IPS-NIHi7 (cell line): Measurements from ENCODE around the gene FLNC.
A peak's percentile ranks its signal among the peaks of the same experiment; 100 is the strongest.

Source experiments
- DNase-seq: peaks from one replicate; pipeline ENCODE4 v3.0.0; 2012; ENCODE audit warnings: mixed read lengths; ENCODE audit errors: extremely low spot score

Gene FLNC

GRCh38 chr7:128862571-128863432 is 32.6 kb downstream of the FLNC start, which contains the start of gene ATP6V1F:
Gene ATP6V1F (plus strand): TSS chr7:128862856. CDS start chr7:128862905, 49 bp downstream.
- peak; percentile 99 for DNase-seq

DNA sequence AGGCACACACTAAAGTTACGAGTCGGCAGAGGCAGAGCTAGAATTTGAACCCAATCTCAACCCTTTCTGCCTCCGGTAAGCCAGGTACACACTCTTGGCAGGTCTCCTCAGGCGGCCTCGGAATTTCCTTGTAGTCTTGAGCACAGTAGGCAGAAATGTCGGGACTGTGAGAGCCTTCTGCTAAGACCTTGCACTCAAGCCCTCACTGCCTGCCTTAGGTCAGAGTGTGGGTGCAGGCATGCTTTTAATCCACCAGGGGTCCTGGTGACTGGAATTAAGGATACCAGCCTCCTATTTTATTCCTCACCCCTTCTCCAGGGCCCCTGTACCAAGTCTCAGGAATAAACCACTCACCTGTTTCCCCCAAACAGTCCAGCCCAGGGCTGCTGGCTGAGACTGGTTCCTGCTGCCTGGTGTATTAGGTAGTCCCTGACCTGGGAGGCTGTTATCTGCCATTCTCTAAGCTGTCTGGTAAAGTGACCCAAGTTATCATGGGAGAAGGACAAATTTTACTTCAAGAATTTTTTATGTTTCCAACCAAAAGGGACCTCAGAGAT is 33.3 kb downstream of the FLNC start:
- DNase-seq = peak; percentile 56

DNA sequence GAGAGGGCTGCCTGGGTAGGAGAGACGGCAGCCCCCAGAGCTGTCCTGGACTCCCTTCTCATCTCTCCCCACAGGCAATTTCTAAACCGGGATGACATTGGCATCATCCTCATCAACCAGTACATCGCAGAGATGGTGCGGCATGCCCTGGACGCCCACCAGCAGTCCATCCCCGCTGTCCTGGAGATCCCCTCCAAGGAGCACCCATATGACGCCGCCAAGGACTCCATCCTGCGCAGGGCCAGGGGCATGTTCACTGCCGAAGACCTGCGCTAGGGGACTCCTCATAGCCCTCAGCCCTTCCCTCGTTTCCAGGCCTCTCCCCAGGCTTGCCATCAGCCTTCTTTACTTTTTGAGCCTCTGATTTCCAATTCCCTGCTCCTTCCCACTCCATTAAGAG is 35.1 kb downstream of the FLNC start:
- DNase-seq = no peak

DNA sequence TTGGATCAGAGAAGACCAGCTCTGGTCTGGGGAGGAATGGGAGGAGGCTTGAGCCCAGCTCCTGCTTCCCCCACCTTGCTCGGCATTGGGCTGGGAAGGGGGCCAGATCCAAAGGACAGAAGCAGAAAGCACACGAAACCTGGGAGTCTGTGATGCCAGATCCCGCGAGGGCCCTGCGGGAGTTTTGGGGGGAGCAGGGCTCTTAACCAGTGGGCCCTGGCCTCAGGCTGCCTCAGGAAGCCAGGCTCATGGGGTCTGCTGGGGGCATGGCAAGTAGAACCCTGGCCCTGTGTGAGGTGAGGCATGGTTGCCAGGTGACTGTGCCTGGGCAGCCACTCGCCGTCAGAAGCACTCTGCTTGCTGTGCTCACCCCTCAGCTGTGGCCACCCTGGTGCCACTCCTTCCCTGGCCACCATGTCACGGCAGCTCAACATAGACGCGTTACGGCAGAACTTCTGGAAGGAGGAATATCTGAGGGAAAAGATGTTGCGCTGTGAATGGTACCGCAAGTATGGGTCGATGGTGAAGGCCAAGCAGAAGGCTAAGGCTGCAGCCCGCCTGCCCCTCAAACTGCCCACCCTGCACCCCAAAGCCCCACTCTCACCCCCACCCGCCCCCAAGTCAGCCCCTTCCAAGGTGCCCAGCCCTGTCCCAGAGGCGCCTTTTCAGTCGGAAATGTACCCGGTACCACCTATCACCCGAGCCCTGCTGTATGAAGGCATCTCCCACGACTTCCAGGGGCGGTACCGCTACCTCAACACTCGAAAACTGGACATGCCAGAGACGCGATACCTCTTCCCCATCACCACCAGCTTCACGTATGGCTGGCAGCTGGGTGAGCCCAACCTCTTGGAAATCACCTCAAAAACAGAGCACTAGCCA is 36.0 kb downstream of the FLNC start:
- DNase-seq = no peak

GRCh38 chr7:128867241-128867640 is 37.0 kb downstream of the FLNC start:
- no peak for DNase-seq

GRCh38 chr7:128867842-128868623 is 37.8 kb downstream of the FLNC start:
- DNase-seq = no peak

DNA sequence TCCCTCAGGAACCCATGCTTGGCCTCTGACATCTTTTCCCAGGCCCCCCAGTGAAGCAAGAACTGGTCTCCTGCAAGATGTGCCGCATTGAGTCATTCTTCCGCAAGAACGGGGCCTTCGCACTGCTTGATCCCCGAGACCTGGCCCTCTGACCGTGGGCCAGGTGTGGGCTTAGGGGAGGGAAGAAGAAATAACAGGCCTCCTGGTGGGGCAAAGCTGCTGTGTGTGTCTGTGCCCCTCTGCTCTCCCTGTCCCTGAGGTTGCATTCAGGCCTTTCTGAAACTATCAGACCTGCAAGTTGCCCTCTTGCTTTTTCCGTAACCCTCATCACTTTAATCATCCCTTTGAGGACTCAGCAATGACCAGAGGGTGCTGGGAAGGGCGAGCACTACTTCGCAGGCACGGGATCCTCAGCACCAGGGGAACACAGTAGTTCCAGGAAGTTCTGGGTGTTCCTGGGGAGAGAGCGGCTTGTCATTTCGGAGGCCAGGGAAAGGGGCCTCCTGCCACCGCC is 38.5 kb downstream of the FLNC start:
- DNase-seq = no peak

DNA sequence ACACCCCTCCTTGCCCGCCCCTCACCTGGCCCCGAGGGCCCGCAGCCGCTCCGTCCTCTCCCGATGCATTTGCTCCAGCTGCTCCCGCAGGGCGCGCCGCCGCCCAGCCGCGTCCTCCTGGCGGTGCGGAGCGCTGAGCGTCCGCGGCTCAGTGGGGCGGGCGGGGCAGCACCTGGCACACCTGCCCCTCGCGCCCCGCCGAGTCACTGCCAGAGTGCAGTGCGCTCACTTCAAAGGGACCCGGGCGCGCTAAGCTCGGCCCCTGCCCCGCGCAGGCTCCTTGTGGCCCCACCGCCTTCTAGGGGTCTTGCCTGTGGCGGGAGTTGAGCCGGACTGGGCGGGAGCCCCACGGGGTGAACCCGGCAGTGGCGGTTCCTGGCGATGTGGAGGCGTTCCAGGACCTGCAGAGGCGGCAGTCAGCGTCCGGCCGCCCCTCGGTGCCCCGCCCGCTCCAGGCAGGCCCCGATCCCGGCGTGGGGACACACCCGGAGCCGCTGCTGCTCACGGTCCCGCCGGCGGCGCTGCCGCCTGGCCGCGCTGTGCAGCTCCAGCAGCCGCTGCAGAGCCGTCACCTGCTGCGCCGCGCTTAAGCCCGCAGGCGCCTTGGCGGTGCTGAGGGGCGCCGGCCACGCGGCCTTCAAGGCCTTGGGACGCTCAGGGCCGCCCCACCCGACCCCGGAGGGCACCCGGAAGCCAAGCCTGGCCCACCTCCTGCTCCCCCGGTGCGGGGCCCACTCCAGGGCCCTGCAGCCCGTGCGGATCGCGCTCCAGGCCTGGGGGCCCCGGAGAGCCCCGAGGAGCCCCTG is 39.1 kb downstream of the FLNC start:
- DNase-seq = no peak

DNA sequence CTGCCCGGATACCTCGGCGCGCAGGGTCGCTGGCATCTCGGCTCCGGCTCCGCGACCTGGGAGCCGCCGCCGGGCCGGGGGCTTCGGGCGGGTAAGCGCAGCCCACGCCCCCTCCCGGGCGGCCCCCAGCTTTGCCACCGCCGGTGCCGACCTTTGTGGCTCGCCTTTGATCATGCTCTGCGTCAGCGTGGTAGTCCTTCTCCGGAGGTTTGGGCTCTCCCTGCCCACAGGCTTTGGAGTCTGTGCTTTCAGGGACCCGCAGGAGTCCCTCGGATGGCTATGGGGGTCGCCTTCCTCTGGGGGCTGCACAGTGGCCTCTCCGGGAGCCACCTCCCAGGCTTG is 39.7 kb downstream of the FLNC start:
- DNase-seq = no peak

GRCh38 chr7:128871050-128871449 is 40.8 kb downstream of the FLNC start:
- DNase-seq = no peak

GRCh38 chr7:128872394-128872824 is 42.2 kb downstream of the FLNC start:
- no peak for DNase-seq

- no peak for DNase-seq
Observed at GRCh38 chr7:128873234-128873633, 43.0 kb downstream of the FLNC start.

DNA sequence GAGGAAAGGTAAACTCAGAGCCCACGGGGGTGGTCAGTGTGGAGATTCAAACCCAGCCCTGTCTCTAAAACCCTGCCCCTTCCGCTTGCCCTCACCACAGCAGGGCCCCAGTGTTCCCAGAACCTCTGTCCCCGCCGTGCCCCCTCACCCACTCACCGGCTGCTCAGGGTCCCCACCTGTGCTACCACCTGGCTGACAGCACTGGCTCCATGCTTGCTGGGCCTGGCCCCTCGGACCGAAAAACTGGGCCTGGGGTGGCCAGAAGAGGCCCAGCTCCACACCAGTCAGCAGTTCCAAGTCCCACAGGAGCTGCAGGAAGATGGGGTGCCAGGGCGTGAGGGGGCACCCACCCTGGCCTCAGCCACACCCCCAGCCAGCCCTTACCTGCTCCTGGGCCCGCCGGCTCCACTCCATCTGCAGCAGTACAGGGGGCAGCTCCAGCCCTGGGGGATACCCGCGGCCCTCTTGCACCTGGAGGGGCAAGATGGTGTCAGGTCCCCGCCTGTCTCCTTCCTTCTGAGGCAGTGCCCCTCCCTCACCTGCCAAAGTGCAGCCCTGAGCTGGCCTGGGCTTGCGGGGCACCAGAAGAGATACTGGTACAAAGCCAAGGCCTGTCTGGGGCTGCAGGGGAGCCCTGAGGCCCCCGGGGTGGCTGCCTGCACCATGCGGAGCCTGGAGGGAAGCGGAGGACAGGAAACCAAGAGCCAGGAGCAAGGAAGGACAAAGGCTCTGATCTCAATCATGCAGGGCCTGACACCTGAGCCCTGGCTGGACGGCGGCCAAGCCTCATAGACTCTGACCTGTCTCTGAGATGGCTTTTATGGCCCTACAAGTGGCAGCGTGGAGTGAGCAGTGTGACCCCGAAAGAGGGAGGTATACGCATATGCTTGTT is 44.2 kb downstream of the FLNC start:
- no peak for DNase-seq

DNA sequence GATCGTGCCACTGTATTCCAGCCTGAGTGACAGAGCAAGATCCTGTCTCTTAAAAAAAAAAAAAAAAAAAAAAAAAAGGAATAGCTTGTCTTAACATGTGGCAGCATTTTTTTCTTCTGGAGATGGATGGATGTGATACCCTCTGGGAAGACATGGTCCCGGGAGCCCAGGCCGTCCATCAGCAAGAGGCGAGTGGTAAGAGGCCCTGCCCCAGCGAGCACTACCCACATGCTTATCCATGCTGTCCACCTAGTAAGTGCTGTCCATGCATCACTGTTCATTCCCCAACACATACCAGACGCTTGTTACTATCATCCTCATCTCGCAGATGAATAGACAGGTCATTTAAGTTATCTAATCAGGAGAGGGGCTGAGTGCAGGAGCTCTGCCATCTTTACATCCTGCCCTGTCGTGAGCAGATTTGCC is 45.3 kb downstream of the FLNC start:
- no peak for DNase-seq

DNA sequence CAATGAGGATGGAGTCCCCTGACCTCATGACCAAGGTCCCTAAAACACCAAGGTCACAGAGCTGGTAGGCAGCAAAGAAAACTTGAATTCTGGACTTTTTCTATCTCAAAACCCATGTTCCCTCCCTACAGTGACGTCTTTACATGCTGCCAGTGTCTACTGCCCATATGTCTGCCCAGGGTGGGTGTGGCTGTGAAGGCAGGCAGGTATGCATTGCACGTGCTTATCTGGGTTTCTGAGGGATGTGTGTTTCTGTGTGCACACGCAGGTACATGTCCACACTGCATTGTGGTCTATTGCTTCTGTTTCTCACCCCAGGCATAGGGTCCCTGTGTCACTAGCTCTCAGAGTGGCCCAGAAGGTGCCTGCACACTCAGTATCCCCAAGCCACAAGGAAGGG is 45.9 kb downstream of the FLNC start:
- no peak for DNase-seq

- DNase-seq = no peak
Observed at GRCh38 chr7:128876586-128876977, 46.4 kb downstream of the FLNC start.

GRCh38 chr7:128876978-128877755 is 47.0 kb downstream of the FLNC start:
- DNase-seq = no peak

DNA sequence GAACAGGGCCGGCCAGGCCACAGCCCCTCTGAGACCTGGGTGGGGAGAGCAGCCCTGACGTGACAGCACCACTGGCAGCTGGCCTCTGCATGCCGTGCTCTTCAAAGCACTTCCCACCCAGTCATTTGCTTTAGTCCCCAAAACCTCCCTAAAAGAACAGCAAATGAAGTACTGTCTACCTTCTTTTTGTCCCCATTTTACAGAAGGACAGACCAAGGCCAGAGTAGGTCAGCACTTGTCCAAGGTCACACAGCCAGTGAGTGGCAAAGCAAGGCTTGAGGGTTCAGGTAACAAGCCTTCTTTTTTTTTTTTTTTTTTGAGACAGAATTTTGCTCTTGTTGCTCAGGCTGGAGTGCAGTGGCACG is 47.5 kb downstream of the FLNC start:
- no peak for DNase-seq
